HG03469 (cell line): ENCODE data around the gene ARHGEF3.

ENCODE experiments used
- ATAC-seq: cut with Tn5 transposase; IDR thresholded peaks from one replicate; pipeline ENCODE4 v1.9.1; 2021; ENCODE audit warnings: mild to moderate bottlenecking, moderate library complexity, moderate number of reproducible peaks; ENCODE audit not compliant: unreplicated experiment

The ARHGEF3 gene

GRCh38 chr3:56691165-56692000 is 110.4 kb downstream of the ARHGEF3 start:
- no peak for ATAC-seq

- no peak for ATAC-seq
These were observed 112.4 kb downstream of the ARHGEF3 start for GRCh38 chr3:56689303-56689702.

DNA sequence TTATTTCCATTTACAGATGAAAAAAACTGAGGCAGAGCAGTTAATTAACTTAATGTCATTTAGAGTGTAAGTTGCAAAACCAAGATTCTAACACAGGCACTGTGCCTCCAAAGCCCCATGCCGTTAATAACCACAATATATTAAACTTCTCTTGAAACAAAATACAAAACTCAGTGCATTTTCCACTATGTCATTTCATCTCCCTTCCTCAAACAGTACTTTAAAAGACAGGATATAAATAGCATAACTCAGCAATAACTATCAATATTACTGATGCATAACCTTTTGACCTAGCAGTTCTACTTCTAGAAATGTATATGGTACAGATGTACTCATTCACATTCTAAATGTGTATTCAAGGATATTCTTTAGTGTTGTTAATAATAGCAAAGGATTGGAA is 113.6 kb downstream of the ARHGEF3 start:
- ATAC-seq = peak; percentile 59

DNA sequence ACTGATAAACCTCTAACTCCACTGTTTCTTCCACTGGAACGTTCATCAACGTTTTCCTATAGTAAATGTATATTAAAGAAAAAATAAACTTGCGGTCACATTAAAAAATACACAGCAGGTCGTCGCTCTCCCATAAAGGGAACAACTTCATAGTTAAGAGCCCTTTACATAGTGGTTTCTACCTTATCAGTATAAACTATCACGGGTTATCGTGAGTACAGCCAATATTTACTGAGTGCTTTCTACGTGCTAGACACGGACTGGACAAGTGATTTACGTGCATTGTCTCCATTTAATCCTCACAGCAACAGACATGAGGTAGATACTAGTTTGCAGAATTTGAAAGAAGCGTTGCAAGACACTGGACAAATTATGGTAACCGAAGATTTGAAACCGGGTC is 117.7 kb downstream of the ARHGEF3 start:
- no peak for ATAC-seq

GRCh38 chr3:56683122-56683817 is 118.5 kb downstream of the ARHGEF3 start, which contains the start of gene TASOR:
Gene TASOR (minus strand): TSS chr3:56683265. CDS start chr3:56683006, 259 bp downstream.
- ATAC-seq = no peak

- no peak for ATAC-seq
These were observed 119.2 kb downstream of the ARHGEF3 start for GRCh38 chr3:56682462-56683121.

DNA sequence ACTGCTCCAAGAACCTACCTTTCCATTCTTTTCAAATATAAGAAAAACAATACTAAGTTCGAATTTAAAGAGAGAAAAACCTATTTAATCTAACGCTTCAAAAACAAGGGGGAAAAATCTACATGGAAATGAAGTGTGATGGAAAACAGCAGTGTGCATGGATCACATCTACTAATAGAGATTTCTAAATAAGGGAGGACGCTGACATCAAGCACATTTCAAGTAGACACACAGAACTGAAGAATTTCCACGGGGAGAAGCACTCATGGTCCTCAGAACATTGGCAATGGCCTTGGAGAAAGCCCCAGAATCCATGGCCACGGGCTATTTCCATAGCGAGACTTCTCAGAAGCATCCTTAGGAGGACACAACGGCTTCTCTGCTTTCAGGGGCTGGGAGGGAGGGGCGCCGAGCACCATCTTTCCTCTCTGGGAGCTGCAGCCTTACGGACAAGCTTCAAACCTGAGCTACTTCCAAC is 119.7 kb downstream of the ARHGEF3 start:
- no peak for ATAC-seq

- ATAC-seq = no peak
These were observed 121.6 kb downstream of the ARHGEF3 start for GRCh38 chr3:56680054-56680580.
